Mesodermal cell (in vitro differentiated cells): ENCODE measurements around the gene SLC1A5. TPM values are rescaled to one million over a fixed set of nuclear protein-coding genes. Genes with fewer than 3 reads are reported as not detected.
A peak's percentile ranks its signal among the peaks of the same experiment; 100 is the strongest.
"Not testable (repeated sequence)": the region's sequence is repeated elsewhere in the genome, so short reads cannot be mapped to it uniquely, and the experiment has no call there.

Experiments
- H3K27ac ChIP-seq: 2 replicates; pipeline ENCODE4 v1.7.0; 2013; ENCODE audit warnings: mild to moderate bottlenecking, low read depth, low read length, moderate library complexity; ENCODE audit not compliant: severe bottlenecking
- H3K36me3 ChIP-seq: 2 replicates; pipeline ENCODE4 v1.7.1; 2013; ENCODE audit warnings: mild to moderate bottlenecking, low read length, moderate library complexity; ENCODE audit not compliant: control insufficient read depth, insufficient read depth
- H3K4me1 ChIP-seq: one replicate; pipeline ENCODE4 v1.7.1; 2013; ENCODE audit warnings: mild to moderate bottlenecking, low read length; ENCODE audit not compliant: insufficient read depth, control insufficient read depth, poor library complexity, severe bottlenecking
- H3K4me3 ChIP-seq: 2 replicates; pipeline ENCODE4 v1.7.0; 2013; ENCODE audit warnings: low read length, control low read depth, mild to moderate bottlenecking; ENCODE audit not compliant: insufficient read depth, poor library complexity, severe bottlenecking; ENCODE audit errors: extremely low read depth
- H3K9me3 ChIP-seq: 2 replicates; pipeline ENCODE4 v1.7.1; 2013; ENCODE audit warnings: mild to moderate bottlenecking, low read length, moderate library complexity; ENCODE audit not compliant: control insufficient read depth
- WGBS, 2 experiments: methylation state at CpG; one replicate each; pipeline ENCODE4 v1.1.5; 2013; ENCODE audit warnings: missing lambda C conversion rate in 2 of 2; ENCODE audit not compliant: insufficient coverage in 2 of 2; 5-methylcytosine and 5-hydroxymethylcytosine counted together
- polyA plus RNA-seq, 2 experiments: library from polyadenylated mRNA; stranded (reverse); fragments of 50-300 nt; gene quantifications; one replicate each; pipeline ENCODE4 v1.2.3, GENCODE V29; 2013

Gene SLC1A5
- polyA plus RNA-seq (2013, experiment 1 of 2) = 168 TPM
- 143 TPM for polyA plus RNA-seq (2013, experiment 2 of 2)

DNA sequence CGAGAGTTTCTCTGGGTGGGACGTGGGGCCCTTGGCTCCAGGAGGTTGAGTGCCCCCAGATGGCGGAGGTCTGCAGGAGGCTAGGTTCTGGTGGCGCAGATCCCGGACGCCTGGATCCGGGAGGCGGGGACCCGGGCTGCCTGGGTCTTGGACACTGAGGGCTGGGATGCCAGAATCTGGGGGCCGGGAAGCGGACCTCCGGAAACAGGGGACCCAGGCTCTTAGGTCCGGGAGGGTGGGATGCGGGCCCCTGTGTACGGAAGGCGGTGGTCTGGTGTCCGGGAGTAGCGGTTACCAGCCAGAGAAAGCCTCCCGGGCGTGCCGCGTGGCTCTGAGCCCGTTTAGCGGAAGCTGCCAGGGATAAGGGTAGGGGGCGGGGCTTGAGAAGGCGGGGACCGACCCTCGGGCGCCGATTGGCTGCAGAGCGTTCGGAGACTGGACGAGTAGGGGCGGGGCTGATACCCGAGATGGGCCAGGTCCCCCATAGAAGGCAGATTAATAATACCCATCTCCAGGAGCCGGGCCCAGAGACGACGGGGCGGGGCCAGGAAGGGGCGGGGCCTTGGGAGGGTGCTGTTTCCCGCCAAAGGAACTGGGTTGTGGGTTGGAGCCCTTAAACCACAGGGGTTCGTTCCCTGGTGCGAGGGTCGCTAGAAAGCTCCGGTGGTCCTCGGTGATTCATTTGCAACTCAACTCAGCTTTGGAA is at the start of gene SLC1A5:
SLC1A5 (minus strand) TSS at position 333 of the 706 bp plus-strand sequence. CDS start 629 bp downstream, outside the sequence.
- peaks cover 21% of the 10 kb centered on the region for H3K4me1 ChIP-seq
- peaks cover 13% of the 10 kb centered on the region for H3K36me3 ChIP-seq
- peak within 1 kb of the TSS; percentile 96 for H3K27ac ChIP-seq
- H3K4me3 ChIP-seq = peak within 1 kb of the TSS; percentile 93
- 1 to 2% methylated on average over 30 to 41 of the region's 46 CpGs for WGBS, 2 experiments
- no peaks in the 10 kb centered on the region for H3K9me3 ChIP-seq

DNA sequence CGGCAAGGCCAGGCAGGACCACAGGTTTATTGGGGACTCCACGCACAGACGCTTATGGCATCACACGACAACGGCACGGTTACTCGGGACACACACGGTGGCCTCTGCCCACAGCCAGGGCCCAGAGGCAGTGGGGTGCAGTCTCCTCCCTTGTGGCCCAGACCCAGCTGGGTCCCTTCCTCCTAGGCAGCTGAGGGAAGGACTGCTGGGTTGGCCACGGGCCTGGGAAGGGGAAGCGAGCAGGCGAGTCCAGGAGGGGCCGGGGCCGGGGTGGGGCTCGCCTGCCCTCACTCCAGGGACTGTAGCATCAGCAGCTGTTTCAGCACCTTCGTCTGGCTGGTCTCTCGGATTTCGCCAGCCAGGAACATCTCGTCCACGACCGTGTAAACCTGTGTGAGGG is 49.8 kb upstream of the SLC1A5 start:
- no peak overlapping the region for H3K27ac ChIP-seq
- no peak overlapping the region for H3K4me3 ChIP-seq
- peaks cover 12% of the 10 kb centered on the region for H3K4me1 ChIP-seq
- H3K36me3 ChIP-seq = peaks cover 60% of the 10 kb centered on the region
- no peaks in the 10 kb centered on the region for H3K9me3 ChIP-seq
- 96 to 98% methylated on average over 18 to 20 of the region's 20 CpGs for WGBS, 2 experiments

DNA sequence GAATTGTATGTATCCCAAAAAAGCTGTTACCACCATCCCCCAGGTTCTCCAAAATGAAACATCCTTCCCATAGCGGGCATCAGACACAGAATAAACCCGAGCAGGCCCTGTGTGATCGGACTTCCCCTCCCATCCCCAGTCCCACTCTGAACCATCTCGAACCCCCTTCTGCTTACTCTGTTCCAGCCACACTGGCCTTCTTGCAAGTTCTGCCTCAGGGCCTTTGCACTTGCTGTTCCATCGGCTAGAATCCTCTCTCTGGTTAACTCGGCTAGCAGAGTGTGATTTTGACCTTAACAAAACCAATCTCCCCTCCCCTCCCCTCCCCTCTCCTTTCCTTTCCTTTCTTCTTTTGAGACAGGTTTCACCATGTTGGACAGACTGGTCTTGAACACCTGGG is 46.6 kb upstream of the SLC1A5 start:
- Histone ChIP-seq H3K27ac (no peak overlapping the region), H3K4me3 (no peak overlapping the region), H3K9me3 (no peaks in the 10 kb centered on the region), H3K4me1 (no peaks in the 10 kb centered on the region), H3K36me3 (peaks cover 36% of the 10 kb centered on the region)
- WGBS, 2 experiments = 95 to 98% methylated on average over 6 of the region's 6 CpGs

DNA sequence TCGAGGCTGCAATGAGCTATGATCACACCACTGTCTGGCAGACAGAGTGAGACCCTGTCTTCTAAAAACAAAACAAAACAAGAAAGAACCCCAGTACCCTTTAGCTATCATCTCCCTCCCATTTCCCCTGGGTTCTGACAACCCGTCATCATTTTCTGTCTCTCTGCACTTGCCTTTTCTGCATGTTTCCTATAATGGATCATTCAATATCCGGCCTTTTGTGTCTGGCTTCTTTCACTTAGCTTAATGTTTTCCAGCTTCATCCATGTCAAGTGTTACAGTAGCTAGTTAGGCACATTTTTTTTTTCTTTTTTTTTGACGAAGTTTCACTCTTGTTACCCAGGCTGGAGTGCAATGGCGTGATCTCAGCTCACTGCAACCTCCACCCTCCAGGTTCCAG is 45.7 kb upstream of the SLC1A5 start:
- WGBS, 2 experiments = 79 to 89% methylated on average over 2 to 5 of the region's 5 CpGs
- Histone ChIP-seq H3K4me3 (no peak overlapping the region), H3K4me1 (no peaks in the 10 kb centered on the region), H3K27ac (no peak overlapping the region), H3K9me3 (no peaks in the 10 kb centered on the region), H3K36me3 (peaks cover 28% of the 10 kb centered on the region)

DNA sequence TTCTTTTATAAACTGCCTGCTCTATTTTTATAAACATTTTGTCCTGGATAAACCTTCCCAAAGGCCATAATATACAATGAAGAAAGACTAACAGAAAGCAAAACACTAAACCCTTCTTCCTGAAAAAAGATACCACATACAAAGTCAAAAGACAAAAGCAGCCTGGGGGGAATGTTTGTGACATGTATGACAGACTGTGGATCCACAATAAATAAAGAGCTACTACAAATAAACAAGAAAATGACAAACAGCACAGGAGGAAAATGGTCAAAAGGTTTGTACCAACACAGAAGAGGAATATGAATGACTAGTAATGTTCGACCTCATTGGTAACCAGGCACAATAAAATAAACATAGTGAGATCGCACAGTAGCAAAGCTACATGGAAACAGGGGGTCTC is 42.5 kb upstream of the SLC1A5 start:
- Histone ChIP-seq H3K4me1 (no peaks in the 10 kb centered on the region), H3K27ac (no peak overlapping the region), H3K4me3 (no peak overlapping the region), H3K9me3 (no peaks in the 10 kb centered on the region), H3K36me3 (no peaks in the 10 kb centered on the region)
- 100% methylated on average over 1 of the region's 2 CpGs for WGBS, 2 experiments

DNA sequence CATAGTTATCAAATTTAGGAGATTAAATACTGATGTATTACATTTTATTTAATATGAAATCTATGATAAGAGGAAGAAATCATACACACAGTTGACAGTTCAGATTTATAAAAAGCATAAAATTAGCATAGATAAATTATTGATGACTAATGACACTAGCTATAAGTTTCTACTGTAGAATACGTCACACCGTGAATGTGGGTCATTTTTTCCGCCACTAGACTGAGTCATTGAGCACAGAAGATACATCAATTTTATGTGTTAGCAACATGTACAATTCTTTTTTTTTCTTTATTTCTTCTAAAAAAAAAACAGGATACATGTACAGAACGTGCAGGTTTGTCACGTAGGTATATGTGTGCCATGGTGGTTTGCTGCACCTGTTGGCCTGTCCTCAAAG is 40.1 kb upstream of the SLC1A5 start:
- Histone ChIP-seq H3K4me1 (no peaks in the 10 kb centered on the region), H3K4me3 (no peak overlapping the region), H3K27ac (no peak overlapping the region), H3K36me3 (no peaks in the 10 kb centered on the region), H3K9me3 (no peaks in the 10 kb centered on the region)
- no CpG with 5 or more reads among the region's 5 CpGs for WGBS, 2 experiments

DNA sequence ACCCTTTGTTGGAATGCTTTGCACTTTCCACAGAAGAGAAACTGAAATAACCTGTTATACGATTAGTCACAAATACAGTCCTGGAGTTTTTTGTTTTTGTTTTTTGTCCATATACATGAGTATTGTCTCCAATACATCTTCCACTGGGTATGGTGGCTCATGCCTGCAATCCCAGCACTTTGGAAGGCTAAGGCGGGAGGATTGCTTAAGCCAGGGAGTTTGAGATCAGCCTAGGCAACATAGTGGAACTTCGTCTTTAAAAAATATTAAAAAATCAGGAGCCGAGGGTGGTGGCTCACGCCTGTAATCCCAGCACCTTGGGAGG is 37.3 kb upstream of the SLC1A5 start:
- no peaks in the 10 kb centered on the region for H3K4me1 ChIP-seq
- H3K4me3 ChIP-seq = no peak overlapping the region
- no peaks in the 10 kb centered on the region for H3K9me3 ChIP-seq
- H3K36me3 ChIP-seq = no peaks in the 10 kb centered on the region
- no peak overlapping the region for H3K27ac ChIP-seq
- 72 to 97% methylated on average over 4 of the region's 5 CpGs for whole genome bisulfite sequencing, 2 experiments

DNA sequence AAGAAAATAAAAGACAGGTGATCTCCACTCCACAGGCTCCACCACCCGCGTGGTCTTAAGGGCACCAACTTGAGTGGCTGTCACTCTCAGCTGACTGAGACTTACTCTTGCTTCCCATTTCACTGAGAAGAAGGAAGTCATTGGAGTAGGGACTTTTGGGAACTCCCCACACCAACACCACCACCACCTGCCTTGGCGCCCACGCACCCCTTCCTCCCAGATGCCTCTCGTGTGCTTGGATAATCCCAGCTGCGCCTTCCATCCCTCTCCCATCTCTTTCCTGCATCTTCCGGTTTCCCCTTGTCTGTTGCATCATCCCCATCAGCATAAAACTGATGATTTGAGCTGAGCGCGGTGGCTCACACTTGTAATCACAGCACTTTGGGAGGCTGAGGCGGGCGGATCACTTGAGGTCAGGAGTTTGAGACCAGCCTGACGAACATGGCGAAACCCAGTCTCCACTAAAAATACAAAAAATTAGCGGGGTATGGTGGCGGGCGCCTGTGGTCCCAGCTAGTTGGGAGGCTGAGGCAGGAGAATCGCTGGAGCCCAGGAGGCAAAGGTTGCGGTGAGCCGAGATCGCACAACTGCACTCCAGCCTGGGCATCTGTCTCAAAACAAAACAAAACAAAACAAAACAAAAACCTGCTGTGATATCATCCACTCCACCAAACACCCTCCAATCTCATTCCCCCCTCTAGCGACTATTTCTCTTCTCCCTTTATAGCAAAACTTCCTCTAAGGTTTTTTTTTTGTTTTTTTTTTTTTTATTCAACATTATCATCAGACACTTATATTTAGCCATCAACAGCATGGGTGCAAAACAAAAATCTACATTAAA is 36.7 kb upstream of the SLC1A5 start:
- 85 to 91% methylated on average over 10 to 17 of the region's 21 CpGs for WGBS, 2 experiments
- Histone ChIP-seq H3K9me3 (no peaks in the 10 kb centered on the region), H3K4me3 (no peak overlapping the region), H3K36me3 (no peaks in the 10 kb centered on the region), H3K27ac (no peak overlapping the region), H3K4me1 (no peaks in the 10 kb centered on the region)

DNA sequence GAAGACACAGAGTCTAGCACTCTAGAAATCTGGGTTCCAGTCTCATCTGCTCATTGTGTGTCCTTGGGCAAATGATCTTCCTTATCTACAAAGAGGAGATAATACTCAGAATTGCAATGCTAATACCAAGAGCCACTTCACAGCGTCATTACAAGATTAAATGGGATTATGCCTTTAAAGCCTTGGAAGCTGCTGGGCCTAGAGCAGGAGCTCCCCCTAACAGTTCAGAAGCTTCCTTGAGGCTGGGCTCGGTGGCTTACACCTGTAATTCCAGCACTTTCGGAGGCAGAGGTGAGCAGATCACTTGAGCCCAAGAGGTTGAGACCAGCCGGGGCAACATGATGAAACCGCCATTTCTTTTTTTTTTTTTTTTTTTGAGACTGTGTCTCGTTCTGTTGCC is 34.7 kb upstream of the SLC1A5 start:
- 96 to 97% methylated on average over 3 to 5 of the region's 6 CpGs for WGBS, 2 experiments
- Histone ChIP-seq H3K9me3 (no peaks in the 10 kb centered on the region), H3K4me3 (no peak overlapping the region), H3K4me1 (no peaks in the 10 kb centered on the region), H3K36me3 (no peaks in the 10 kb centered on the region), H3K27ac (no peak overlapping the region)

DNA sequence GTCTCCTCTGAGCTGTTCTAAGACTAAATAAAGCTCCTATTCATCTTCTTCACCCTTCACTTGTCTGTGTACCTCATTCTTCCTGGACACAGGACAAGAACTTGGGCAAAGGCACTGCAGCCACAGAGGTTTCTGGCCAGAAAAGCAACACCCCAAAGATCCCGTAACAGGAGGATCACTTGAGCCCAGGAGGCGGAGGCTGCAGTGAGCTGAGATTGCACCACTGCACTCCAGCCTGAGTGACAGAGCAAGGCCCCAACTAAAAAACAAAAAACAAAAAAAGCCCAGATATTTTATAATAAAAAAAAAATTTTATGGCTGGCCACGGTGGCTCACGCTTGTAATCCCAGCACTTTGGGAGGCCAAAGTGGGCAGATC is 34.0 kb upstream of the SLC1A5 start:
- not testable (repeated sequence) for H3K9me3 ChIP-seq, H3K4me3 ChIP-seq, H3K36me3 ChIP-seq, H3K4me1 ChIP-seq, H3K27ac ChIP-seq
- 83% methylated on average over 2 of the region's 4 CpGs; no CpG with 5 or more reads in 1 of the 2 experiments for WGBS, 2 experiments
